A673 (cell line): ENCODE measurements around the gene EXOC3L4.

ENCODE experiments used
- EZH2 ChIP-seq: fragments of 200-600 bp; sonication (generic); IDR thresholded peaks from 2 replicates; pipeline ENCODE4 v1.6.1; 2017; ENCODE audit warnings: borderline replicate concordance, low read depth, mild to moderate bottlenecking, mixed read lengths, antibody characterized with exemption, low read length; ENCODE audit not compliant: poor library complexity, severe bottlenecking
- TF ChIP-seq, protein P1 (sequence below): fragments of 300-800, 200-600 bp; sonication (generic); conservative IDR thresholded peaks from 2 replicates; pipeline ENCODE4 v1.5.1; 2017; ENCODE audit warnings: low read depth, mild to moderate bottlenecking, antibody characterized with exemption, low read length, moderate library complexity, mixed read lengths

DNA sequence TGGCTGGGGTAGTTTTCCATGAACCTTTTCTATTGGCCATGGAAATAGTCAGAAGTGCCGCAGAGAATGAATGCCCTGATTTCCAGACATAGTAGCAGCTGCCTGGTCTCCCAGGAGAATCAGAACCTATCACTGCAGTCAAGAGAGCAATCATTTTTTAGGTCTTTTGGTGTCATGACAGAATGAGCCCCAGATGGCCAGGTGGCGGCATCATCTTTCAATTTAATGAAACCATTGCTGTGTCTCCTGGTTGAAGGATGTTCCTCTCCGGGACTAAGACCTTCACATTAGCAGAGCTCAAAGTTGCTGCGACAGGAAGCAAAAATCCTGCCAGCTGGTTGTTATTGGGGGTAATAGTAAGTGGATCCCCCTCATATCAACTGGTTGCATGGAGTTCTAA, 47.5 kb downstream of the EXOC3L4 start:
- TF ChIP-seq, protein P1, sequence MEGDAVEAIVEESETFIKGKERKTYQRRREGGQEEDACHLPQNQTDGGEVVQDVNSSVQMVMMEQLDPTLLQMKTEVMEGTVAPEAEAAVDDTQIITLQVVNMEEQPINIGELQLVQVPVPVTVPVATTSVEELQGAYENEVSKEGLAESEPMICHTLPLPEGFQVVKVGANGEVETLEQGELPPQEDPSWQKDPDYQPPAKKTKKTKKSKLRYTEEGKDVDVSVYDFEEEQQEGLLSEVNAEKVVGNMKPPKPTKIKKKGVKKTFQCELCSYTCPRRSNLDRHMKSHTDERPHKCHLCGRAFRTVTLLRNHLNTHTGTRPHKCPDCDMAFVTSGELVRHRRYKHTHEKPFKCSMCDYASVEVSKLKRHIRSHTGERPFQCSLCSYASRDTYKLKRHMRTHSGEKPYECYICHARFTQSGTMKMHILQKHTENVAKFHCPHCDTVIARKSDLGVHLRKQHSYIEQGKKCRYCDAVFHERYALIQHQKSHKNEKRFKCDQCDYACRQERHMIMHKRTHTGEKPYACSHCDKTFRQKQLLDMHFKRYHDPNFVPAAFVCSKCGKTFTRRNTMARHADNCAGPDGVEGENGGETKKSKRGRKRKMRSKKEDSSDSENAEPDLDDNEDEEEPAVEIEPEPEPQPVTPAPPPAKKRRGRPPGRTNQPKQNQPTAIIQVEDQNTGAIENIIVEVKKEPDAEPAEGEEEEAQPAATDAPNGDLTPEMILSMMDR: no peak
- TF ChIP-seq EZH2: no peak
